CD14-positive monocyte (primary cell): ENCODE measurements around the gene CFHR5. TPM values are rescaled to one million over a fixed set of nuclear protein-coding genes. Genes with fewer than 3 reads are reported as not detected.

Experiments used
- DNase-seq, 3 donors: peaks; one replicate each; pipeline ENCODE4 v3.0.0-alpha.2; 2011 to 2022
- H2AFZ ChIP-seq: 2 replicates; pipeline ENCODE4 v1.6.0; 2012; ENCODE audit warnings: mild to moderate bottlenecking, low read depth, low read length, inconsistent platforms; ENCODE audit not compliant: insufficient read depth, poor library complexity, severe bottlenecking
- H3K27ac ChIP-seq, 2 donors: 1 replicate in 1 of 2; 2 replicates in 1 of 2; pipeline ENCODE4 v1.5.1; 2012 to 2013; ENCODE audit warnings: low read length in 2 of 2, control low read depth in 1 of 2, inconsistent platforms in 1 of 2, low read depth in 1 of 2, mild to moderate bottlenecking in 1 of 2
- H3K27me3 ChIP-seq, 2 donors: one replicate each; pipeline versions ENCODE4 v1.6.0 to v1.6.1; 2011 to 2013; ENCODE audit warnings: low read length in 2 of 2; ENCODE audit not compliant: control insufficient read depth in 2 of 2, insufficient read depth in 2 of 2
- H3K36me3 ChIP-seq, 2 donors: replicated peaks in 1 of 2; 1 replicate in 1 of 2; 2 replicates in 1 of 2; pipeline versions ENCODE4 v1.5.1 to v1.6.1; 2012 to 2013; ENCODE audit warnings: low read length in 2 of 2, control low read depth in 1 of 2, inconsistent platforms in 1 of 2, mild to moderate bottlenecking in 1 of 2; ENCODE audit not compliant: insufficient read depth in 2 of 2, control insufficient read depth in 1 of 2
- H3K4me1 ChIP-seq, 2 donors: 1 replicate in 1 of 2; 2 replicates in 1 of 2; pipeline versions ENCODE4 v1.5.1 to v1.6.1; 2012 to 2013; ENCODE audit warnings: low read length in 2 of 2, control low read depth in 1 of 2, inconsistent platforms in 1 of 2, mild to moderate bottlenecking in 1 of 2, moderate library complexity in 1 of 2; ENCODE audit not compliant: insufficient read depth in 2 of 2, control insufficient read depth in 1 of 2
- H3K4me2 ChIP-seq: replicated peaks from 2 replicates; pipeline ENCODE3; 2012; ENCODE audit warnings: low read length, moderate library complexity, mild to moderate bottlenecking; ENCODE audit not compliant: poor library complexity, severe bottlenecking; ENCODE audit errors: extremely low read depth
- H3K4me3 ChIP-seq, 3 experiments: fragments of 200-600 bp in 1 of 3; sonication (generic) in 1 of 3; replicated peaks in 1 of 3; 1 replicate in 2 of 3; 2 replicates in 1 of 3; pipeline ENCODE4 v1.5.1; 2011 to 2013; ENCODE audit warnings: low read length in 3 of 3, mild to moderate bottlenecking in 3 of 3, control low read depth in 2 of 3, low read depth in 2 of 3, inconsistent platforms in 1 of 3, moderate library complexity in 1 of 3
- H3K79me2 ChIP-seq: 2 replicates; pipeline ENCODE4 v1.6.0; 2012; ENCODE audit warnings: mild to moderate bottlenecking, control low read depth, inconsistent platforms, low read length, moderate library complexity; ENCODE audit not compliant: insufficient read depth
- H3K9ac ChIP-seq: 2 replicates; pipeline ENCODE4 v1.6.0; 2017; ENCODE audit warnings: low read length, mild to moderate bottlenecking; ENCODE audit not compliant: insufficient read depth, poor library complexity, severe bottlenecking
- H3K9me3 ChIP-seq, 2 donors: replicated peaks in 1 of 2; 1 replicate in 1 of 2; 2 replicates in 1 of 2; pipeline versions ENCODE4 v1.5.1 to v1.6.1; 2012 to 2013; ENCODE audit warnings: low read length in 2 of 2, control low read depth in 1 of 2; ENCODE audit not compliant: control insufficient read depth in 1 of 2, insufficient read depth in 1 of 2
- H4K20me1 ChIP-seq: 2 replicates; pipeline ENCODE4 v1.6.0; 2012; ENCODE audit warnings: mild to moderate bottlenecking, low read length, control low read depth, moderate library complexity; ENCODE audit not compliant: insufficient read depth
- H3K27ac Mint-ChIP-seq, 7 donors: one replicate each; pipeline ENCODE4 v1.8.0; 2020; ENCODE audit warnings: mild to moderate bottlenecking in 7 of 7, mixed read lengths in 7 of 7, moderate library complexity in 6 of 7, inconsistent platforms in 2 of 7
- H3K27me3 Mint-ChIP-seq, 3 donors: one replicate each; pipeline ENCODE4 v1.8.0; 2021 to 2022; ENCODE audit warnings: low read depth in 3 of 3, mild to moderate bottlenecking in 3 of 3, mixed read lengths in 3 of 3, moderate library complexity in 3 of 3, inconsistent platforms in 1 of 3
- H3K36me3 Mint-ChIP-seq, 2 donors: one replicate each; pipeline ENCODE4 v1.8.0; 2020; ENCODE audit warnings: mixed read lengths in 2 of 2, inconsistent platforms in 1 of 2, mild to moderate bottlenecking in 1 of 2
- H3K4me1 Mint-ChIP-seq: one replicate; pipeline ENCODE4 v1.8.0; 2020; ENCODE audit warnings: mild to moderate bottlenecking, mixed read lengths
- H3K4me3 Mint-ChIP-seq, 2 donors: one replicate each; pipeline ENCODE4 v1.8.0; 2020; ENCODE audit warnings: mild to moderate bottlenecking in 2 of 2, mixed read lengths in 2 of 2, moderate library complexity in 1 of 2
- H3K9me3 Mint-ChIP-seq, 7 donors: one replicate each; pipeline ENCODE4 v1.8.0; 2020 to 2022; ENCODE audit warnings: mixed read lengths in 7 of 7, mild to moderate bottlenecking in 6 of 7, moderate library complexity in 6 of 7, inconsistent platforms in 2 of 7
- WGBS: methylation state at CpG from one replicate; pipeline ENCODE4 v1.1.5; 2013; ENCODE audit warnings: missing lambda C conversion rate; ENCODE audit not compliant: insufficient coverage; 5-methylcytosine and 5-hydroxymethylcytosine counted together
- intact Hi-C, 2 donors: fragments of 100-400 bp; cut with micrococcal nuclease; formaldehyde crosslinking; loops; one replicate each; pipeline versions ENCODE4 v1.15.0 to v1.15.1; 2023
- polyA plus RNA-seq, 3 donors: library from polyadenylated mRNA; depleted of rRNA in 1 of 3; unstranded in 2 of 3; stranded (reverse) in 1 of 3; fragments of 300-500 nt in 2 of 3; fragments of >200 nt in 1 of 3; fragmentation: Illumina TruSeq in 2 of 3; gene quantifications; 1 replicate in 2 of 3; 2 replicates in 1 of 3; pipeline ENCODE4 v1.2.3, GENCODE V29; 2012 to 2021
- TF ChIP-seq, protein P1 (sequence below): fragments of 200-600 bp; IDR thresholded peaks from one replicate; pipeline ENCODE4 v1.8.0; 2022; ENCODE audit warnings: antibody characterized with exemption, mild to moderate bottlenecking

Gene CFHR5
- polyA plus RNA-seq, 3 donors, result not detected

DNA sequence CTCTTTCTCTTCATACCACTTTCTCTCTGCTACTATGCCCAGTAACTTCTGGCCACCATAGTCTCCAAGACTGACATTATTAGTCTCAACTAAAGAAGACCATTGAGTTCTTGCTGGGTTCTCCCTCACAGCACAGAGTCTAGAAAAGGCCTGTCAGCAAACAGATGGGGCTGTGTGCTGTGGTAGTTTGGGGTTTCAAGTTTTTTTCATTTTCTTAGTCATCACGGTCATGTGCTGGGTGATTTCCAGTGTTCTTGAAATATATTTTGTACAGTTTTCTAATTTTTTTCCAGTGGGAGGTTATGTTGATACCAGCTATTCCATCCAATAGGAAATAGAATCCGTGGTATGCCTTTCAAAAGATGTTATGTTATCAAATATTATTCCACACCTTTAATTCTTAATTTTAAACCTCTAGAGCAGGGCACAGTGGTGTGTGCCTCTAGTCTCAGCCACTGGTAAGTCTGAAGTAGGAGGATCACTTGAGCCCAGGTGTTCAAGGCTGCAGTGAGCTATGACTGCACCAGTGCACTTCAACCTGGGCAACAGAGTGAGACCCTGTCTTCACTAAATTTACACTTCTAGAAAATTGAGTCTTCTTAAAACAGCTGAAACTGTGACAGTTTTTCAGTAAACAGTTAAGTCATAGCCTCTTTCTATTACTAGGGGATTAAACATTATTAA, 25.5 kb upstream of the CFHR5 start:
- H3K36me3 ChIP-seq, result no peaks in the 10 kb centered on the region

DNA sequence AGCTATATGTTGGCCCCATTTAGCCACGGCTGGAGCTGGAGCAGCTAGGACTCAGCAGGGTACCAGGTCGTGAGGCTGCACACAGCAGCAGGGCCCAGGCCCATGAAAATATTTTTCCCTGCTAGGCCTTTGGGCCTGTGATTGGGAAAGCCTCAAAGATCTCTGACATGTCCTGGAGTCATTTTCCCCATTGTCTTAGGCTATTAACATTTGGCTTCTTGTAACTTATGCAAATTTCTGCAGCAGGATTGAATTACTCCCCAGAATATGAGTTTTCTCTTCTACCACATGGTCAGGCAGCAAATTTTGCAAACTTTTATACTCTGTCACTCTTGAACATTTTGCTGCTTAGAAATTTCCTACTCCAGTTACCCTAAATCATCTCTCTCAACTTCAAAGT, 22.6 kb upstream of the CFHR5 start:
- H3K79me2 ChIP-seq, result no peaks in the 10 kb centered on the region
- no peaks in the 10 kb centered on the region for H3K27me3 ChIP-seq
- H2AFZ ChIP-seq, result no peak overlapping the region
- TF ChIP-seq, protein P1, sequence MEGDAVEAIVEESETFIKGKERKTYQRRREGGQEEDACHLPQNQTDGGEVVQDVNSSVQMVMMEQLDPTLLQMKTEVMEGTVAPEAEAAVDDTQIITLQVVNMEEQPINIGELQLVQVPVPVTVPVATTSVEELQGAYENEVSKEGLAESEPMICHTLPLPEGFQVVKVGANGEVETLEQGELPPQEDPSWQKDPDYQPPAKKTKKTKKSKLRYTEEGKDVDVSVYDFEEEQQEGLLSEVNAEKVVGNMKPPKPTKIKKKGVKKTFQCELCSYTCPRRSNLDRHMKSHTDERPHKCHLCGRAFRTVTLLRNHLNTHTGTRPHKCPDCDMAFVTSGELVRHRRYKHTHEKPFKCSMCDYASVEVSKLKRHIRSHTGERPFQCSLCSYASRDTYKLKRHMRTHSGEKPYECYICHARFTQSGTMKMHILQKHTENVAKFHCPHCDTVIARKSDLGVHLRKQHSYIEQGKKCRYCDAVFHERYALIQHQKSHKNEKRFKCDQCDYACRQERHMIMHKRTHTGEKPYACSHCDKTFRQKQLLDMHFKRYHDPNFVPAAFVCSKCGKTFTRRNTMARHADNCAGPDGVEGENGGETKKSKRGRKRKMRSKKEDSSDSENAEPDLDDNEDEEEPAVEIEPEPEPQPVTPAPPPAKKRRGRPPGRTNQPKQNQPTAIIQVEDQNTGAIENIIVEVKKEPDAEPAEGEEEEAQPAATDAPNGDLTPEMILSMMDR, result no peak
- Mint-ChIP-seq H3K9me3 (peaks cover 0 to 11% (median 5%) of the 10 kb centered on the region in 7 donors), H3K4me1 (no peaks in the 10 kb centered on the region), H3K27ac (no peak overlapping the region), H3K36me3 (no peaks in the 10 kb centered on the region), H3K4me3 (no peak overlapping the region), H3K27me3 (no peaks in the 10 kb centered on the region)
- intact Hi-C loops, result no loop called here
- H3K4me1 ChIP-seq, result no peaks in the 10 kb centered on the region
- H3K36me3 ChIP-seq, result no peaks in the 10 kb centered on the region
- H3K4me3 ChIP-seq, result no peak overlapping the region
- no peak overlapping the region for H3K9ac ChIP-seq
- H4K20me1 ChIP-seq, result no peaks in the 10 kb centered on the region
- no peak for DNase-seq
- 69% methylated on average over 2 of the region's 2 CpGs for WGBS
- H3K27ac ChIP-seq, result no peak overlapping the region
- no peak overlapping the region for H3K4me2 ChIP-seq
- peaks cover 7% of the 10 kb centered on the region in 2 donors for H3K9me3 ChIP-seq

More for the DNA sequence above, 25.5 kb upstream of the CFHR5 start:
- Histone ChIP-seq H3K4me3 (no peak overlapping the region), H3K9ac (no peak overlapping the region), H4K20me1 (no peaks in the 10 kb centered on the region), H3K4me1 (no peaks in the 10 kb centered on the region), H3K4me2 (no peak overlapping the region), H3K27me3 (no peaks in the 10 kb centered on the region), H3K27ac (no peak overlapping the region), H2AFZ (no peak overlapping the region), H3K9me3 (peaks cover 7% of the 10 kb centered on the region in 2 donors), H3K79me2 (no peaks in the 10 kb centered on the region)
- H3K9me3 Mint-ChIP-seq, result peaks cover 0 to 11% (median 5%) of the 10 kb centered on the region in 7 donors
- no peak overlapping the region for H3K27ac Mint-ChIP-seq
- no peaks in the 10 kb centered on the region for H3K4me1 Mint-ChIP-seq
- H3K27me3 Mint-ChIP-seq, result no peaks in the 10 kb centered on the region
- WGBS, result no CpG with 5 or more reads among the region's 2 CpGs
- intact Hi-C loops, result no loop called here
- TF ChIP-seq, protein P1, result no peak
- H3K36me3 Mint-ChIP-seq, result no peaks in the 10 kb centered on the region
- H3K4me3 Mint-ChIP-seq, result no peak overlapping the region
- no peak for DNase-seq
